ENCODE results near the gene ZNF423. TPM values are rescaled to one million over a fixed set of nuclear protein-coding genes. Genes with fewer than 3 reads are reported as not detected.

ZNF423 gene
- total and polyA plus RNA-seq, 2 of the 13 experiments (the other 11 are each of a cell fraction or from before 2014, with no cell fraction given), result 0.07 to 0.31 TPM

DNA sequence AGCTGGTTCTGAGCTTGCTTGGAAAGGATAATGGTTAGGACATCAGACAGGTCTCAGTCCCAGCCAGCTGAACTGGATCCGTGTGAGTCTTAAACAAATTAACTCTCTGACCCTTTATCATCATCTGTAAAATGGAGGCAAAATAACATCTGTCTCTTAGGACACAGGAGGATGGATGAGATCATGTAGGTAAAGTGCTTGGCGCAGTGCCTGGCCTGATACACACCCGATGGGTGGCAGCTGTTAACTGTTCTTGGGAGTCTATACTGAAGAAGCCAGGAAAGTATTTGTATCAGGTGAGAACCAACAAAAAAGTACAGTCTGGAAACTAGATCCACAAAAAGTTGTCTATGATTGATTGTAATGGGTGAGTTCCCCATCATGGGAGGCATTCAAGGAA, 293.7 kb downstream of the ZNF423 start:
- H3K36me3 ChIP-seq (replicated peaks in 1 of 2; ENCODE audit: control insufficient read depth in 1 of 2, insufficient read depth in 2 of 2, low read length in 2 of 2), result no peaks in the 10 kb centered on the region
- no peak for DNase-seq (ENCODE audit: low spot score)
- intact Hi-C loops (cut with micrococcal nuclease; ENCODE audit: unreplicated experiment), result no loop called here
- H3K4me1 ChIP-seq (ENCODE audit: insufficient read depth, low read length), result no peaks in the 10 kb centered on the region
- no peak overlapping the region for H3K4me3 ChIP-seq (replicated peaks in 1 of 3; ENCODE audit: insufficient read depth in 1 of 3, low read depth in 2 of 3, low read length in 3 of 3)
- POLR2A ChIA-PET, result no interaction called here
- H3K9me3 ChIP-seq (ENCODE audit: low read length), result no peaks in the 10 kb centered on the region
- CTCF ChIA-PET (ENCODE audit: low intra/inter-chr PET ratio, low total read pairs), result no interaction called here
- H3K79me2 ChIP-seq (ENCODE audit: insufficient read depth, low read length), result no peaks in the 10 kb centered on the region
- H2AFZ ChIP-seq (ENCODE audit: low read length), result no peak overlapping the region
- FAIRE-seq, result no peak
- H3K4me2 ChIP-seq (ENCODE audit: low read depth, low read length), result no peak overlapping the region
- 48% methylated on average over 3 of the region's 3 CpGs for WGBS (ENCODE audit: low lambda C conversion rate)
- no TSS peak for BruUV-seq (replicated peaks)
- H4K20me1 ChIP-seq (ENCODE audit: insufficient read depth, low read length), result no peaks in the 10 kb centered on the region
- no peak overlapping the region for H3K27ac ChIP-seq (ENCODE audit: extremely low read length, insufficient read depth, low read length)
- H3K27me3 ChIP-seq (ENCODE audit: control insufficient read depth in 1 of 2, insufficient read depth in 2 of 2, low read length in 2 of 2), result peaks cover 1 to 8% of the 10 kb centered on the region in 2 experiments; a peak in 1 of 5 replicates
- H3K9ac ChIP-seq (ENCODE audit: insufficient read depth, low read depth, low read length), result no peak overlapping the region
- in situ Hi-C loops (cut with HindIII; ENCODE audit: extremely low pct_ligation_motif_present, low pct_unique_long_range_greater_than_20kb), result no loop called here
- ATAC-seq, result no peak
- TF ChIP-seq SOX5 (CRISPR knock-in tag; IDR thresholded peaks at IDR 0.05; ENCODE audit: borderline replicate concordance), result no peak
- TF ChIP-seq NCOR1 (IDR thresholded peaks at IDR 0.05; ENCODE audit: borderline replicate concordance, low read length), result no peak
- TF ChIP-seq, protein P1, sequence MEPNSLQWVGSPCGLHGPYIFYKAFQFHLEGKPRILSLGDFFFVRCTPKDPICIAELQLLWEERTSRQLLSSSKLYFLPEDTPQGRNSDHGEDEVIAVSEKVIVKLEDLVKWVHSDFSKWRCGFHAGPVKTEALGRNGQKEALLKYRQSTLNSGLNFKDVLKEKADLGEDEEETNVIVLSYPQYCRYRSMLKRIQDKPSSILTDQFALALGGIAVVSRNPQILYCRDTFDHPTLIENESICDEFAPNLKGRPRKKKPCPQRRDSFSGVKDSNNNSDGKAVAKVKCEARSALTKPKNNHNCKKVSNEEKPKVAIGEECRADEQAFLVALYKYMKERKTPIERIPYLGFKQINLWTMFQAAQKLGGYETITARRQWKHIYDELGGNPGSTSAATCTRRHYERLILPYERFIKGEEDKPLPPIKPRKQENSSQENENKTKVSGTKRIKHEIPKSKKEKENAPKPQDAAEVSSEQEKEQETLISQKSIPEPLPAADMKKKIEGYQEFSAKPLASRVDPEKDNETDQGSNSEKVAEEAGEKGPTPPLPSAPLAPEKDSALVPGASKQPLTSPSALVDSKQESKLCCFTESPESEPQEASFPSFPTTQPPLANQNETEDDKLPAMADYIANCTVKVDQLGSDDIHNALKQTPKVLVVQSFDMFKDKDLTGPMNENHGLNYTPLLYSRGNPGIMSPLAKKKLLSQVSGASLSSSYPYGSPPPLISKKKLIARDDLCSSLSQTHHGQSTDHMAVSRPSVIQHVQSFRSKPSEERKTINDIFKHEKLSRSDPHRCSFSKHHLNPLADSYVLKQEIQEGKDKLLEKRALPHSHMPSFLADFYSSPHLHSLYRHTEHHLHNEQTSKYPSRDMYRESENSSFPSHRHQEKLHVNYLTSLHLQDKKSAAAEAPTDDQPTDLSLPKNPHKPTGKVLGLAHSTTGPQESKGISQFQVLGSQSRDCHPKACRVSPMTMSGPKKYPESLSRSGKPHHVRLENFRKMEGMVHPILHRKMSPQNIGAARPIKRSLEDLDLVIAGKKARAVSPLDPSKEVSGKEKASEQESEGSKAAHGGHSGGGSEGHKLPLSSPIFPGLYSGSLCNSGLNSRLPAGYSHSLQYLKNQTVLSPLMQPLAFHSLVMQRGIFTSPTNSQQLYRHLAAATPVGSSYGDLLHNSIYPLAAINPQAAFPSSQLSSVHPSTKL (CRISPR knock-in tag; IDR thresholded peaks at IDR 0.05), result no peak
- TF ChIP-seq TBX3 (IDR thresholded peaks at IDR 0.05; ENCODE audit: borderline replicate concordance), result no peak
- TF ChIP-seq, protein P2, sequence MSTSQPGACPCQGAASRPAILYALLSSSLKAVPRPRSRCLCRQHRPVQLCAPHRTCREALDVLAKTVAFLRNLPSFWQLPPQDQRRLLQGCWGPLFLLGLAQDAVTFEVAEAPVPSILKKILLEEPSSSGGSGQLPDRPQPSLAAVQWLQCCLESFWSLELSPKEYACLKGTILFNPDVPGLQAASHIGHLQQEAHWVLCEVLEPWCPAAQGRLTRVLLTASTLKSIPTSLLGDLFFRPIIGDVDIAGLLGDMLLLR (CRISPR knock-in tag; IDR thresholded peaks at IDR 0.05), result no peak
- TF ChIP-seq, protein P3, sequence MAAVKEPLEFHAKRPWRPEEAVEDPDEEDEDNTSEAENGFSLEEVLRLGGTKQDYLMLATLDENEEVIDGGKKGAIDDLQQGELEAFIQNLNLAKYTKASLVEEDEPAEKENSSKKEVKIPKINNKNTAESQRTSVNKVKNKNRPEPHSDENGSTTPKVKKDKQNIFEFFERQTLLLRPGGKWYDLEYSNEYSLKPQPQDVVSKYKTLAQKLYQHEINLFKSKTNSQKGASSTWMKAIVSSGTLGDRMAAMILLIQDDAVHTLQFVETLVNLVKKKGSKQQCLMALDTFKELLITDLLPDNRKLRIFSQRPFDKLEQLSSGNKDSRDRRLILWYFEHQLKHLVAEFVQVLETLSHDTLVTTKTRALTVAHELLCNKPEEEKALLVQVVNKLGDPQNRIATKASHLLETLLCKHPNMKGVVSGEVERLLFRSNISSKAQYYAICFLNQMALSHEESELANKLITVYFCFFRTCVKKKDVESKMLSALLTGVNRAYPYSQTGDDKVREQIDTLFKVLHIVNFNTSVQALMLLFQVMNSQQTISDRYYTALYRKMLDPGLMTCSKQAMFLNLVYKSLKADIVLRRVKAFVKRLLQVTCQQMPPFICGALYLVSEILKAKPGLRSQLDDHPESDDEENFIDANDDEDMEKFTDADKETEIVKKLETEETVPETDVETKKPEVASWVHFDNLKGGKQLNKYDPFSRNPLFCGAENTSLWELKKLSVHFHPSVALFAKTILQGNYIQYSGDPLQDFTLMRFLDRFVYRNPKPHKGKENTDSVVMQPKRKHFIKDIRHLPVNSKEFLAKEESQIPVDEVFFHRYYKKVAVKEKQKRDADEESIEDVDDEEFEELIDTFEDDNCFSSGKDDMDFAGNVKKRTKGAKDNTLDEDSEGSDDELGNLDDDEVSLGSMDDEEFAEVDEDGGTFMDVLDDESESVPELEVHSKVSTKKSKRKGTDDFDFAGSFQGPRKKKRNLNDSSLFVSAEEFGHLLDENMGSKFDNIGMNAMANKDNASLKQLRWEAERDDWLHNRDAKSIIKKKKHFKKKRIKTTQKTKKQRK (IDR thresholded peaks at IDR 0.05; ENCODE audit: low read length), result no peak
- TF ChIP-seq, protein P4, sequence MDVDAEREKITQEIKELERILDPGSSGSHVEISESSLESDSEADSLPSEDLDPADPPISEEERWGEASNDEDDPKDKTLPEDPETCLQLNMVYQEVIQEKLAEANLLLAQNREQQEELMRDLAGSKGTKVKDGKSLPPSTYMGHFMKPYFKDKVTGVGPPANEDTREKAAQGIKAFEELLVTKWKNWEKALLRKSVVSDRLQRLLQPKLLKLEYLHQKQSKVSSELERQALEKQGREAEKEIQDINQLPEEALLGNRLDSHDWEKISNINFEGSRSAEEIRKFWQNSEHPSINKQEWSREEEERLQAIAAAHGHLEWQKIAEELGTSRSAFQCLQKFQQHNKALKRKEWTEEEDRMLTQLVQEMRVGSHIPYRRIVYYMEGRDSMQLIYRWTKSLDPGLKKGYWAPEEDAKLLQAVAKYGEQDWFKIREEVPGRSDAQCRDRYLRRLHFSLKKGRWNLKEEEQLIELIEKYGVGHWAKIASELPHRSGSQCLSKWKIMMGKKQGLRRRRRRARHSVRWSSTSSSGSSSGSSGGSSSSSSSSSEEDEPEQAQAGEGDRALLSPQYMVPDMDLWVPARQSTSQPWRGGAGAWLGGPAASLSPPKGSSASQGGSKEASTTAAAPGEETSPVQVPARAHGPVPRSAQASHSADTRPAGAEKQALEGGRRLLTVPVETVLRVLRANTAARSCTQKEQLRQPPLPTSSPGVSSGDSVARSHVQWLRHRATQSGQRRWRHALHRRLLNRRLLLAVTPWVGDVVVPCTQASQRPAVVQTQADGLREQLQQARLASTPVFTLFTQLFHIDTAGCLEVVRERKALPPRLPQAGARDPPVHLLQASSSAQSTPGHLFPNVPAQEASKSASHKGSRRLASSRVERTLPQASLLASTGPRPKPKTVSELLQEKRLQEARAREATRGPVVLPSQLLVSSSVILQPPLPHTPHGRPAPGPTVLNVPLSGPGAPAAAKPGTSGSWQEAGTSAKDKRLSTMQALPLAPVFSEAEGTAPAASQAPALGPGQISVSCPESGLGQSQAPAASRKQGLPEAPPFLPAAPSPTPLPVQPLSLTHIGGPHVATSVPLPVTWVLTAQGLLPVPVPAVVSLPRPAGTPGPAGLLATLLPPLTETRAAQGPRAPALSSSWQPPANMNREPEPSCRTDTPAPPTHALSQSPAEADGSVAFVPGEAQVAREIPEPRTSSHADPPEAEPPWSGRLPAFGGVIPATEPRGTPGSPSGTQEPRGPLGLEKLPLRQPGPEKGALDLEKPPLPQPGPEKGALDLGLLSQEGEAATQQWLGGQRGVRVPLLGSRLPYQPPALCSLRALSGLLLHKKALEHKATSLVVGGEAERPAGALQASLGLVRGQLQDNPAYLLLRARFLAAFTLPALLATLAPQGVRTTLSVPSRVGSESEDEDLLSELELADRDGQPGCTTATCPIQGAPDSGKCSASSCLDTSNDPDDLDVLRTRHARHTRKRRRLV (CRISPR knock-in tag; IDR thresholded peaks at IDR 0.05), result no peak
- TF ChIP-seq EP300 (IDR thresholded peaks at IDR 0.05; ENCODE audit: low read depth in 2 of 2, low read length in 2 of 2), result no peak
- no peak for TF ChIP-seq EP300 (CRISPR knock-in tag; IDR thresholded peaks at IDR 0.05; ENCODE audit: borderline replicate concordance)
- no peak for TF ChIP-seq GTF2F1 (IDR thresholded peaks at IDR 0.05; ENCODE audit: low read length)

Data from HepG2 (cell line).